Activated CD4-positive, alpha-beta T cell treated with anti-CD3 and anti-CD28 coated beads, Interleukin-2, amount 50 U/mL, for 4 hours (primary cell): ENCODE results near the gene TEX13B.

Source experiments
- DNase-seq, 2 experiments: peaks; one replicate each; pipeline ENCODE4 v3.0.0-alpha.2; 2020

TEX13B gene

GRCh38 chrX:107935664-107936433, 46.3 kb downstream of the TEX13B start:
- DNase-seq, result no peak

DNA sequence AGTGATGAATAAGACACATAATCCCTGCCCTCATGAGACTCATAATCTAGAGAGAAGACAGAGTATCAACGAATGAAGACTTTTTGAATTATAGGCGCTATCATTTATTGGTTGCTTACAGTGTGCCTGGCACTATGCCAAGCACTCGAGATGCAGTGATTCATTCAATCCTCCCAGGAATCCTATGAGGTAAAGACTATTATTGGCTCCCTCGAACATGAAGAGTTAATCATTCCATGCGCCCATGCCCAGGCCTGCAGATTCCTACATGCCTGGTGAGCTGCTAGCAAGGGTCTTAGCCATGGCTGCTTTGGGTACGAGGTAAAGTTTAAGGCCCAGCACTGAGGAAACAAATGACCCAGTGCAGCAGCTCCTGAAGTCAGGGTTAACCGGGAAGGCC, 47.0 kb downstream of the TEX13B start:
- no peak for DNase-seq

DNA sequence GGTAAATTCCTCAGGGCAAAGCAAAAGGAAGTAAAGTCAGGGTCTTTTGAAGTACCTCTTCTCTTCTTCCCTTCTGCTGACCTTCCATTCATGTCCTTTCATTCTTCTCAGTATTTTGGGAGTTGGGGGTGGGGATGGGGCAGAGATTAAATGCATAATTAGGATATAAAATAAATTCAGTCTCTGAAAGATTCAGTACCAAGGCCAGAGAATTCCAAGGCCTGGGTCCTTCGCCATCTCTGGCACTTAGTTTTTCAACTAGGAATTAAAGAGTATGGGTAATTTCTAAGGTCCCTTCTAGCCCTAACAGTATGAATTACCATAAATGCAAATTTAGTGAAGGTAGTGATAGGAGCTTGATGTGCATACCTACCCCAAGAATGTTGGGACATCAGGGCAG, 47.9 kb downstream of the TEX13B start:
- no peak for DNase-seq
